Vagina (tissue), 2 donors: ENCODE results near the gene ZNF816. TPM values are rescaled to one million over a fixed set of nuclear protein-coding genes. Genes with fewer than 3 reads are reported as not detected.
A peak's percentile ranks its signal among the peaks of the same experiment; 100 is the strongest.
"Not testable (repeated sequence)": the region's sequence is repeated elsewhere in the genome, so short reads cannot be mapped to it uniquely, and the experiment has no call there.

Experiments
- DNase-seq, 2 donors: peaks; one replicate each; pipeline ENCODE4 v3.0.0-alpha.2; 2017; ENCODE audit errors: extremely low spot score in 2 of 2
- H3K27ac ChIP-seq: fragments of 200-600 bp; sonication (generic); one replicate; pipeline ENCODE4 v1.5.1; 2019
- H3K27me3 ChIP-seq: fragments of 200-600 bp; sonication (generic); one replicate; pipeline ENCODE4 v1.5.1; 2019
- H3K36me3 ChIP-seq, 2 donors: fragments of 200-600 bp; sonication (generic); one replicate each; pipeline ENCODE4 v1.5.1; 2017 to 2019
- H3K4me1 ChIP-seq: fragments of 200-600 bp; sonication (generic); one replicate; pipeline ENCODE4 v1.5.1; 2019
- H3K4me3 ChIP-seq, 2 donors: fragments of 200-600 bp; sonication (generic); 1 replicate in 1 of 2; 2 replicates in 1 of 2; pipeline ENCODE4 v1.5.1; 2016 to 2019
- H3K9me3 ChIP-seq: fragments of 200-600 bp; sonication (generic); one replicate; pipeline ENCODE4 v1.5.1; 2019
- POLR2A ChIP-seq, 2 donors: fragments of 450-650 bp; IDR thresholded peaks; one replicate each; pipeline ENCODE4 v1.6.1; 2017; ENCODE audit warnings: antibody characterized with exemption in 2 of 2, mild to moderate bottlenecking in 2 of 2, moderate library complexity in 2 of 2
- POLR2AphosphoS5 ChIP-seq, 2 donors: sonication (generic); formaldehyde crosslinking; IDR thresholded peaks; one replicate each; pipeline ENCODE4 v1.9.0; 2017; ENCODE audit warnings: antibody characterized with exemption in 2 of 2, mild to moderate bottlenecking in 2 of 2, low read depth in 1 of 2; ENCODE audit not compliant: insufficient read depth in 1 of 2
- intact Hi-C: fragments of 100-400 bp; cut with DNase I; formaldehyde crosslinking; loops from one replicate; pipeline ENCODE4 v1.15.1; 2023
- total RNA-seq: library from RNA; depleted of rRNA; stranded (reverse); fragments of >200 nt; gene quantifications from one replicate; pipeline ENCODE4 v1.2.3, GENCODE V29; 2016
- TF ChIP-seq, protein P1 (sequence below), 3 experiments: fragments of 450-650 bp in 2 of 3; fragments of 200-600 bp in 1 of 3; sonication (generic) in 1 of 3; IDR thresholded peaks; one replicate each; pipeline ENCODE4 v1.5.1; 2017 to 2019; ENCODE audit warnings: antibody characterized with exemption in 3 of 3, mild to moderate bottlenecking in 2 of 3, moderate library complexity in 2 of 3

The ZNF816 gene
- total RNA-seq, 1 donor from 2014 or later, result 9.6 TPM

DNA sequence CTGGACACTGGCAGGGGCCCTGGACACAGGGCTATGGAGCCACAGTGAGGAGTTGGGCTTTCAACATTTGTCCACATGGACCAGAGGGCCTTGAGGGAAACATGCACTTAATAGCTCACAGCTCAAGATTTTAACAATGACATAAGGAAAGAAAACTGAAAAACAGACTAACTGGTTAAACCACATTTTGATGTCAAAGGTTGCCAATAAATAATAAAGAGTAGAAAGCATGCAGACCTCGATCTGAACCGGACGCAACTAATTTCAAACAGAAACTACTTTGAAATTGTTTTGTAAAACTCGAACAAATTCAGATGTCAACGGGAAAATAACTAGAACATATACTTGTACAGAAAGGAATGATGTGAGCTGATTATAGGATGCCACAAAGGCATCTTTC, 23.9 kb downstream of the ZNF816 start:
- Histone ChIP-seq H3K9me3 (no peaks in the 10 kb centered on the region), H3K4me1 (peaks cover 26% of the 10 kb centered on the region), H3K27ac (no peak overlapping the region), H3K36me3 (peaks cover 0 to 5% of the 10 kb centered on the region in 2 donors), H3K4me3 (no peak overlapping the region), H3K27me3 (no peaks in the 10 kb centered on the region)
- TF ChIP-seq POLR2AphosphoS5 (IDR thresholded peaks at IDR 0.05; ENCODE audit: insufficient read depth in 1 of 2, low read depth in 1 of 2) (no peak), POLR2A (IDR thresholded peaks at IDR 0.05) (no peak)
- TF ChIP-seq, protein P1, sequence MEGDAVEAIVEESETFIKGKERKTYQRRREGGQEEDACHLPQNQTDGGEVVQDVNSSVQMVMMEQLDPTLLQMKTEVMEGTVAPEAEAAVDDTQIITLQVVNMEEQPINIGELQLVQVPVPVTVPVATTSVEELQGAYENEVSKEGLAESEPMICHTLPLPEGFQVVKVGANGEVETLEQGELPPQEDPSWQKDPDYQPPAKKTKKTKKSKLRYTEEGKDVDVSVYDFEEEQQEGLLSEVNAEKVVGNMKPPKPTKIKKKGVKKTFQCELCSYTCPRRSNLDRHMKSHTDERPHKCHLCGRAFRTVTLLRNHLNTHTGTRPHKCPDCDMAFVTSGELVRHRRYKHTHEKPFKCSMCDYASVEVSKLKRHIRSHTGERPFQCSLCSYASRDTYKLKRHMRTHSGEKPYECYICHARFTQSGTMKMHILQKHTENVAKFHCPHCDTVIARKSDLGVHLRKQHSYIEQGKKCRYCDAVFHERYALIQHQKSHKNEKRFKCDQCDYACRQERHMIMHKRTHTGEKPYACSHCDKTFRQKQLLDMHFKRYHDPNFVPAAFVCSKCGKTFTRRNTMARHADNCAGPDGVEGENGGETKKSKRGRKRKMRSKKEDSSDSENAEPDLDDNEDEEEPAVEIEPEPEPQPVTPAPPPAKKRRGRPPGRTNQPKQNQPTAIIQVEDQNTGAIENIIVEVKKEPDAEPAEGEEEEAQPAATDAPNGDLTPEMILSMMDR (IDR thresholded peaks at IDR 0.05), result no peak
- no peak for DNase-seq
- intact Hi-C loops, result no loop called here

DNA sequence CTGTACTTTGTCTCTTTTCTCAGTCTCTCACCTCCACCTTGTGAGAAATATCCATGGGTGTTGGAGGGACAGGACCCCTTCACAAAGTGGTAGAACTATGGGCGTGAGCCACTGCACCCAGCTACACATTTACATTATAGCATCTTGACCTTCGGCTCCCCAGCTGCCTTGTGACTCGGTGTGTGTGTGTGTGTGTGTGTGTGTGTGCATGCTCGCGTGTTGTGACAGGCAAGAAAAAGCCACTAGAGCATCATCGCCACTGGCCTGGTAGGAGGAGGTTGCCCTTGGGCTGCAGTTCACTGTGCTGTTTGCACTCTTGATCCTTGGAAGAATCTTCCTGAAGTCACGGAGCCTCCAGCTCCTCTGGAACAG, 25.7 kb downstream of the ZNF816 start:
- DNase-seq, result no peak
- Histone ChIP-seq H3K4me1 (peaks cover 15% of the 10 kb centered on the region), H3K27me3 (no peaks in the 10 kb centered on the region), H3K27ac (no peak overlapping the region), H3K9me3 (no peaks in the 10 kb centered on the region), H3K36me3 (peaks cover 0 to 5% of the 10 kb centered on the region in 2 donors), H3K4me3 (no peak overlapping the region)
- TF ChIP-seq POLR2AphosphoS5 (IDR thresholded peaks at IDR 0.05; ENCODE audit: insufficient read depth in 1 of 2, low read depth in 1 of 2) (no peak), POLR2A (IDR thresholded peaks at IDR 0.05) (no peak)
- TF ChIP-seq, protein P1 (IDR thresholded peaks at IDR 0.05), result no peak
- intact Hi-C loops, result no loop called here

DNA sequence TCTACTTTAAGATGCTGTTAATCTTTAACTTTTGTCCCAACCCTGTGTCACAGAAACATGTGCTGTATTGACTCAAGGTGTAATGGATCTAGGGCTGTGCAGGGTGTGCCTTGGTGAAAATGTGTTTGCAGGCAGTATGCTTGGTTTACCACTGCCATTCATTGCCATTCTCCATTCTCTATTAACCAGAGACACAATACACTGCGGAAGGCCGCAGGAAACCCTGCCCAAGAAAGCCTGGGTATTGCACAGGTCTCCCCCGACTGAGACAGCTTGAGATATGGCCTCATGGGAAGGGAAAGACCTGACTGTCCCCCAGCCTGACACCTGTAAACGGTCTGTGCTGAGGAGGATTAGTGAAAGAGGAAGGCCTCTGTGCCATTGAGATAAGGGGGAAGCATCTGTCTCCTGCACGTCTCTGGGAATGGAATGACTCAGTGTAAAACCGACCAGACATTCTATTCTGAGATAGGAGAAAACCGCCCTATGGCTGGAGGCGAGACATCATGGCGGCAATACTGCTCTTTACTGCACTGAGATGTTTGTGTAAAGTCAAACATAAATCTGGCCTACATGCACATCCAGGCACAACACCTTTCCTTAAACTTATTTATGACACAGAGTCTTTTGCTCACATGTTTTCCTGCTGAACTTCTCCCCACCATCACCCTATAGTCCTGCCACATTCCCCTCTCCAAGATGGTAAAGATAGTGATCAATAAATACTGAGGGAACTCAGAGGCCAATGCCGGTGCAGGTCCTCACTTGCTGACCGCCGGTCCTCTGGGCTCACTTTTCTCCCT, 26.3 kb downstream of the ZNF816 start:
- H3K4me1 ChIP-seq, result peaks cover 11% of the 10 kb centered on the region
- H3K9me3 ChIP-seq, result no peaks in the 10 kb centered on the region
- no peak for DNase-seq
- TF ChIP-seq POLR2A (IDR thresholded peaks at IDR 0.05), result no peak
- TF ChIP-seq, protein P1 (IDR thresholded peaks at IDR 0.05), result no peak
- TF ChIP-seq POLR2AphosphoS5 (IDR thresholded peaks at IDR 0.05; ENCODE audit: insufficient read depth in 1 of 2, low read depth in 1 of 2), result no peak
- no peaks in the 10 kb centered on the region for H3K27me3 ChIP-seq
- peaks cover 0 to 5% of the 10 kb centered on the region in 2 donors for H3K36me3 ChIP-seq
- H3K4me3 ChIP-seq, result no peak overlapping the region
- intact Hi-C loops, result no loop called here
- no peak overlapping the region for H3K27ac ChIP-seq

DNA sequence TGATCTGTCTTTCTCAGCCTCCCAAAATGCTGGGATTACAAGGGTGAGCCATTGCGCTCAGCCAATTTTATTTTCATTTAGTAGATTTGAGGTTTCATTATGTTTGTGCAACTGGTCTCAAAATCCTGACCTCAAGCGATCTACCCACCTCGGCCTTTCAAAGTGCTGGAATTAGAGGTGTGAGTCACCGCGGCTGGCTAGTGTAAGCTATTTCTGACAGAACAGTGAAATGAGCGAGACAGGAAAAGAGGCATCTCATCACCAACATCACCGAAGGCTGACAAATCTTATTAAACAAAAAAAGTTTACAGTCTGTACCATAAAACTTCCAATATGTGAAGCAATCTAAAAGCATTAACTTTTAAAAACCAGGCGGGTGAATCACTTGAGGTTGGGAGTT, 27.2 kb downstream of the ZNF816 start:
- peaks cover 0 to 5% of the 10 kb centered on the region in 2 donors for H3K36me3 ChIP-seq
- H3K27me3 ChIP-seq, result no peaks in the 10 kb centered on the region
- H3K4me3 ChIP-seq, result no peak overlapping the region
- intact Hi-C loops, result no loop called here
- no peak for DNase-seq
- TF ChIP-seq POLR2AphosphoS5 (IDR thresholded peaks at IDR 0.05; ENCODE audit: insufficient read depth in 1 of 2, low read depth in 1 of 2), result no peak
- TF ChIP-seq POLR2A (IDR thresholded peaks at IDR 0.05), result no peak
- TF ChIP-seq, protein P1 (IDR thresholded peaks at IDR 0.05), result no peak
- H3K4me1 ChIP-seq, result peaks cover 6% of the 10 kb centered on the region
- no peaks in the 10 kb centered on the region for H3K9me3 ChIP-seq
- no peak overlapping the region for H3K27ac ChIP-seq

DNA sequence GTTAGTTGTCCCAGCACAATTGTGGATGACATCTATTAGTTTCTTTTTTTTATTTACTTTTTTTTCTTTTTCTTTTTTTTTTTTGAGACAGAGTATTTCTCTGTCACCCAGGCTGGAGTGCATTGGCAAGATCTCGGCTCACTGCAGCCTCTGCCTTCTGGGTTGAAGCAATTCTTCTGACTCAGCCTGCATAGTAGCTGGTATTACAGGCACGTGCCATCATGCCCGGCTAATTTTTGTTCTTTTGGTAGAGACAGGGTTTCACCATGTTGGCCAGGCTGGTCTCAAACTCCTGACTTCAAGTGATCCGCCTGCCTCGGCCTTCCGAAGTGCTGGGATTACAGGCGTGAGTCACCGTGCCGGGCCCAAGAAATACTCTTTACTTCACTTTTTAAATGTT, 38.0 kb downstream of the ZNF816 start:
- intact Hi-C loops, H3K27me3 ChIP-seq, H3K4me3 ChIP-seq, DNase-seq, H3K36me3 ChIP-seq, H3K9me3 ChIP-seq: not testable (repeated sequence)
- peaks cover 22% of the 10 kb centered on the region for H3K4me1 ChIP-seq
- peak overlapping the region; percentile 85 for H3K27ac ChIP-seq
